Measurements from ENCODE around the gene NOS1AP.

DNA sequence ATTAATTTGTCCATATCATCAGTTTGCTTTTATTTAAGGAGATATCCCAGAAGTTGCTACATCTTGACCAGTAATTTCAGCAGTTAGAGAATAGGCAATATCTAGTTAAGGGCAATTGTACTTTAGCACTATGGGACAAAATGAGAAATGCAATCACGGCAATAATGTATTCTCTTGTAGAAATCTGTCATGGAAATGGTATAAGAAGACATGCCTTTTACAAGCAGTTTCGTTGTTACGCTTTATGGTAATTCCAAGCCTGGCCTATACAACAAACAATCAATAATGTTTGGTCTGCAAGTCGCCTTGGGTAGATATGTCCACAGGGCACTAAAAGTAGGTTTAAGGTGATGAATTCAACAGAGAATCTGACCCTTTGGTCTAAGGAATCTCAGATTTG lies 1.2 kb upstream of the NOS1AP start:
- TF ChIP-seq POLR2A (IDR thresholded peaks at IDR 0.05) (no peak), CTCF (IDR thresholded peaks at IDR 0.05) (no peak)

Measured in ovary (tissue), 3 donors.